Neural progenitor cell (in vitro differentiated cells): Measurements from ENCODE around the gene RPRD2.

ENCODE experiments used
- CTCF ChIP-seq: fragments of 200-600 bp; sonication (generic); IDR thresholded peaks from 2 replicates; pipeline ENCODE4 v1.5.1; 2017; ENCODE audit warnings: antibody characterized with exemption, mild to moderate bottlenecking
- EZH2 ChIP-seq: fragments of 200-600 bp; sonication (generic); IDR thresholded peaks from 2 replicates; pipeline ENCODE4 v1.6.1; 2017; ENCODE audit warnings: antibody characterized with exemption, mild to moderate bottlenecking, moderate library complexity
- EZH2phosphoT487 ChIP-seq: fragments of 200-600 bp; sonication (generic); IDR thresholded peaks from 2 replicates; pipeline ENCODE4 v1.6.1; 2017; ENCODE audit warnings: antibody characterized with exemption

- no peak for TF ChIP-seq CTCF
- no peak for TF ChIP-seq EZH2
- TF ChIP-seq EZH2phosphoT487: no peak
These were observed 28.7 kb downstream of the RPRD2 start for GRCh38 chr1:150392627-150393026.
